GM19023 (cell line): ENCODE data around the gene HEPN1.

Experiments used
- ATAC-seq: cut with Tn5 transposase; IDR thresholded peaks from one replicate; pipeline ENCODE4 v1.9.1; 2021; ENCODE audit warnings: mild to moderate bottlenecking, moderate library complexity; ENCODE audit not compliant: unreplicated experiment

HEPN1 gene

DNA sequence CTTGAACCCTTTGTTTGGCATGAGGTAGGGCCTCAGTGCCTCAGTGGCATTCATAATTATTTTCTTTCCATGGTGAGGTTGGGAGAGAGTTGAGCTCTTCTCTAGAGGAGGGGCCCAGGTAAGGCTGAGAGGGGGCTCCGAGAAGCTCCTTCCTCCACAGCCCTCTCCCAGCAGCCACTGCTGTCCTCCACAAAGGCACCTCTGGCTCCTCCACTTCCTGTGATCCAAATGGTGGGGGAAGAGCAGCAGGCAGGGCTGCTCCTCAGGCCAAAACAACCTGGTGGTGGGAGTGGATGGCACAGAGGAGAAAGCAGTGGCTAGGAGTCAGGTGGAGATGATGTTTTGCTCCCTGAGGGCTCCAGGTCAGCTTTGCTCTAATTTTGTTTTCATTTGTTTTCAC is 34.7 kb upstream of the HEPN1 start:
- no peak for ATAC-seq

DNA sequence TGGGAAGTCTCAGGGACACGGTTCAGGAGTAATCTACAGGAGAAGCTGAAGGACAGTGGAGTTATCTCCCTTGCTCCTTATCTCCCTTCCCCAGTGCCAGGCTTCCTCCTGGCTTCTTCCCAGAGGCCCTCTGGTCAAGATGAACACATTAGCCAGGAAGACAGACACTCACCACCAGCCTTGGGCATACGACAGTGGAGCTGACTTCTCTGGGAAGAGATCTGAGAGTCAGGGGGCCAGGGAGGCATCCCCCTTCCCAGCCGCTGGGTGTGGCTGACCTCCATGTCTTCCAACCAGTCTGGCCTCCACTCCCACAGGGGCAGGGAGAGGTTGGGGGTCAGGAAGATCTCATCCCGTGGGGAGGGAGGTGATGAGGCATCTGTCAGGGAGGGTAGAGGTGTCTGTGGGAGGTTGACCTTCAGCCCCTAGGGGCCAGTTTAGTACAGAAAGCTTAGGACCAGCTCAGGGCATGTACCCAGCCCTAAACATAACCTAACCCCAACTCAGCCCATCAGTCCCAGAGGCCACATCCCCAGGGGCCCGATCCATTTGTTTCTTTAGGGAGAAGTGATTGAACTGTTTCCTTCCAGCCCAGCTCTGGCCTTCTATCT is 34.1 kb upstream of the HEPN1 start:
- ATAC-seq: no peak

DNA sequence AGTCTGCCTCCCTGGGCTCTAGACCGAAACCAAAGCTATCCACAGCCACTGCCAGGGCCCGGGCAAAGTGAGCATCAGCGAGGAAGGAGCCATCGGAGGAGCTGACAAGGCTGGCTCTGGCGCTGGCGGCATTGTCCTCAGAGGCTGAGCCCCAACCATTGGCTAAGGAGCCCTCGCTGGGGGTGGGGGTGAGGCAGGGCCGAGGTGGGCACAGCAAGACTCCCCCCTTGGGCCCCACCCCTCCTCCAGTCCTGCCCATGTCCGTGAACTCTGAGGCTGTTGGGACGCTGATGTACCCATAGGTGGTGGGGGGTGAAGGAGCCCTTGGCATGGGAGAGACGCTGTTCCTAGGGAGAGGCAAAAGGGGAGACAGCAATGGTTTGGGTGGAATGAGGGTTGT is 32.6 kb upstream of the HEPN1 start:
- no peak for ATAC-seq

DNA sequence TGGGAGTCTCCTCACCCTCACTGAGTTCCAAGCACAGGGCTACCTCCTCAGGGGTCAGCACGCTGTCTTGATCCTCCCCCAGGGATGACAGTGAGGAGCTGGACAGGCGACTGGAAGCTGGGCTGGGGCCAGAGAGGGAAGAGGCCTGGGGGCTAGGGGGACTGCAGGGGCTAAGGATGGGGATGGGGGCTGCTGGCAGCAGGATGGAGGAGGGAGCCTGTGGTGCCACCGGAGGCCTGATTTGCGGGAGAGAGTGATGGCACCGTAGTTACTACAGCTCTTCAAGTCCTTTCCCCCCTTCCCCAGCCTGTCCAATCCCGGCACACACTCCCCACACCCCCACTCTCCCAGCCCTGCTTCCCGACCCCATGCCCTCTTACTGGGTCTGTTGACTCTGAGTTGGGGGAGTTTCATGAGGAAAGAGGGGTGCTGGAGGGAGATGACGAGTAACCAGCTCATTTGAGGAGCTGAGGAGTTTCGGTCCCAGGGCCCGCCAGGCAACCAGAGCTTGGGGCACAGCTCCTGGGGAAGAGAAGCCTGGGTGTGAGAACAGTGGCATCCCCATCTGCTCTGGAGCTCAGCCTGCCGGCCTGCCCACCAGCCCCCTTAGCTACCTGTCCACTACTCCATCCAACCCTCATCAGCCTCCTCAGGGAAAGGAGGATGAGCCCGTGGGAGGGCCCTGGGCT is 31.9 kb upstream of the HEPN1 start:
- ATAC-seq: no peak

DNA sequence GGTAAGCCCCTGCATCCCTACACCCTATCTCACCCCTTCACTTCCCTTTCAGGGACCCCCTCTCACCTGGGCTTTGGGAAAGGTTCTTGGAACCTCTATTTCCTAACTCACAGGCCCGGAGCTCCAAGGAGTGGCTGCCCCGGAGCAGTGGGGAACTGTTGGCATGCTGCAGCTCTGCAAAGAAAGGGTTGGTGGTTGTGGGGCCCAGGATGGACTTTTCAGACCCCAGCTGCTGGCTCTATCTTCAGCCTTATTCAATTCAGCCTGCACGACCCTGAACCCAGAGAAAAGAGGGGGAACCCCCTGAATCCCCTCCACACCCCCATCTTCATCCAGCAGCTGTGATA is 31.4 kb upstream of the HEPN1 start:
- ATAC-seq: no peak

DNA sequence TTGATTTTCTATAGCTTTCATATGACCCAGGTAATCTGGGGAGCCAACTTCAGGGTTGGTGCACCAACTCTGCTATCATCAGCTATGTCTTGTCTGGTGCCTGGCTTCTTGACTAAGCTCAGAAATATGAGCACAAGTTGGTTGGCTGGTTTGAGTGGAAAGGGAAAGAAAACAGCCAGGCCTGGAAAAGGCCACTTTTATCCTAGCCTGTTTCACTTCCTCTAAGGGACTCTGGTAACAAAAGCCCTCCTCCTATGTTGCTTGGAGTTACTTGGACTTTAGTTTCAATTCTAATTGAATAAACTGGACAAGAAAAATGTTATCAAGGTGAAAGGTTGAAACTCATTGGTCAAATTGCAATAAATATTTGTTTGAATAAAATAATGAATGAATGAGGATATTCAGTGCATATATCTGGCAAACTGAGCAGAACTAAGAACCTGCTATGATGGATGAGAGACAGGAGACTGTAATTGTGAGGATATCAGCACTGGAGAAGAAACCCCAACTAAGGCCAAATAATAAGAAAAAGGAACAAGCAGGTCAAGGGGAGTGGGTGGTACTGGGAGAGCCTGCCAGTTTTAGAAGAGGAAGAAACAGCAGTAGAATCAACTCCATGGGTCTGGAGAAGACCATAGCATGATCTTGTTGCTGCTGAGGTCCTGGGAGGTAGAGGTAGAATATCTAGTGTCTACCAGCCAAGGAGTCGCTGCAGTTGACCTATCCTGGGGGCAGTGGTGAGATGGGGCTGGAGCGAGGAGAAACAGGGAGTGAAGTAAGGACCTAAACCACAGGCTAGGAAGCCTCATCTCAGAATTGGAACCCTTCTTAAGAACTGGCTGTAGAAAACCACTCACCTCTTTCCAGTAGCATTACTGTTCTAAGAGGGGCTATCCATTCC is 29.6 kb upstream of the HEPN1 start:
- no peak for ATAC-seq

DNA sequence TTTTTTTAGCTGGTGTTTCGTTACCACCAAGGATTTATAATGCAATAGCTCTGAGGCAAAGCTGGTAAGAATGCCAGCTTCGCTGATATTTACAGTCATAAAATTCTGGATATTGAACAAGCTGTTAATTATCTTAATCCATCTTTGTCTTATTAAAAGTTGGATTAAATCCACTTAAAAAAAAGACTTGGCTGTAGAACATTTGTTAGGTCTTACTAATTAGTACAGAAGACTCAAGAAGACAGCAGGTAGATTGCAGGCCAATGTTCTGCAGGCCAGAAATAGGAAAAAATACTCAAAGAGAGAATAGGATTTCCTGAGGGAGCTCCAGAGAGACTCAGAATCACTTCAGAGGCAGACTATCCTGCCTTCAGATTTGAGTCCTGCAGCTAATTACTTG is 28.9 kb upstream of the HEPN1 start:
- ATAC-seq: no peak

DNA sequence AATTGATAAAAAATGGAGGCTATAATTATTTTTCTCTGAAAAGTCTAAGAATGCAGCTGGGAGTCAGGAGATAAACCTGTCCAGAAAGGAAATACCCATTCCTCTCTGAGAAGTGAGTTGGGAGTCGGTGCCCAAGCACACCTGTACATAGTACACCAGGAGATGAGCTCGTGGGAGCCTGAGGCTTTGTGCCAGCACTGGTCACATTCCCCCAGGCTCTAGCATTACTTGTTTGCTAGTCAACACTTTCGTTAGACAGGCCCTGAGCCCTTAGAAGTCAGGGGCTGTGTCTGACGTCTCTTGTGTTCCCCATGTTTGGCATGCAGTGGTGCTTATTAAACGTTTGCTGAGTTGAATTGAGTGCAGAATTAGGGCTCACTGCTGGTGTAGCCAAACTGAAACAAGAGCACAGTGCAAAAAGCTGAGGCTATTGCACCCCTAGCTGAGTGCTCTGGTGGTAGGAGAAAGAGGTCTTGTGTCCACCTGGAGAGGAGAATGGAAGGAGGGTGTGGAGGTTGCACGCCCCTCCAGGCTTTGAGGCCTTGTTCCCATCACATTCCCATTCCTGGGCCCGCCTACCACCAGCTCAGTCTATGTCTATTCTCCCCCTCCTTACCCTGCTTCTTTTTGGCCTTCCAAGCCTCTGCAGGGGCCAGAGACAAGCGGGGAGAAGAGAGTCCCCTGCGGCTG is 28.2 kb upstream of the HEPN1 start:
- ATAC-seq: no peak

DNA sequence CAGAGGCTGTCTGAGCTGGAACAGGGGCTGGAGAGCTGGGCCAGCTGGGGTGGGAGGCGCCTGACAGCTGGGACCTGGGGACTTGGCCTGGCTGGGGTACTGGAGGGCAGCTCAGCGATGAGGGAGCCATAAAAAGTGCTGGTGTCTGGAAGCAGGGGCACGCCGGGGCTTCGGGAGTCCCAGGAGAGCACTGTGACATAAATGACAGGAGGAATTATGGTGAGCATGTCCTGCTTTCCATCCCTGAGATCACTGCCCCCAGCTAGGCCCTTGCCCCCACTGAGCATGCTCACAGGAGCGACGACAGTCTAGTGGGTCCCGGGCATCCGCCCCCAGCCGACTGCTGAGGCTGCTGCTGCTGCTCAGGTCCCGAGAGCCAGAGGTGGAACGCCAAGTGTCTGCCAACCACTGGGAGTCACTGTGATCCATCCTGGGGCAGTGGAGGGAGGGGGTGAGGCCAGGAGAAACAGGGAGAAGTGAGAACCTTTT is 27.6 kb upstream of the HEPN1 start:
- no peak for ATAC-seq

DNA sequence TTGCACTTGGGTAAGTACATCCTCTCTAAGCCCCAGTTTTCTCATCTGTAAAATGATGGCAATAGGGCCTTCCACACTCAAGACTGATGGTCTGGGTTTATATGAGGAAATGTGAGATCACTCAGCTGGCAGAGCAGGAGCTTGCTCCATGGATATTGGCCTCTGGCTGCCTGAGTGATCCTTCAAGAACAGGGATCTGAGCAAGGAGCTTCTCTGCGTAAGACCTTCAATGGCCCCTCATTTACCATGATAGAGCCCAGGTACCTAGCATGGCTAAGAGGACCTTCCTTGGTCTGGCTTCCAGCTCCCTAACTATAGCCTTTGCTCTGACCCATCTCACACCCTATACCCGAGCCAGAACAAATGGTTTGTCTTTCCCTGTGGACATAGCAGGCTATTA is 26.9 kb upstream of the HEPN1 start:
- no peak for ATAC-seq

DNA sequence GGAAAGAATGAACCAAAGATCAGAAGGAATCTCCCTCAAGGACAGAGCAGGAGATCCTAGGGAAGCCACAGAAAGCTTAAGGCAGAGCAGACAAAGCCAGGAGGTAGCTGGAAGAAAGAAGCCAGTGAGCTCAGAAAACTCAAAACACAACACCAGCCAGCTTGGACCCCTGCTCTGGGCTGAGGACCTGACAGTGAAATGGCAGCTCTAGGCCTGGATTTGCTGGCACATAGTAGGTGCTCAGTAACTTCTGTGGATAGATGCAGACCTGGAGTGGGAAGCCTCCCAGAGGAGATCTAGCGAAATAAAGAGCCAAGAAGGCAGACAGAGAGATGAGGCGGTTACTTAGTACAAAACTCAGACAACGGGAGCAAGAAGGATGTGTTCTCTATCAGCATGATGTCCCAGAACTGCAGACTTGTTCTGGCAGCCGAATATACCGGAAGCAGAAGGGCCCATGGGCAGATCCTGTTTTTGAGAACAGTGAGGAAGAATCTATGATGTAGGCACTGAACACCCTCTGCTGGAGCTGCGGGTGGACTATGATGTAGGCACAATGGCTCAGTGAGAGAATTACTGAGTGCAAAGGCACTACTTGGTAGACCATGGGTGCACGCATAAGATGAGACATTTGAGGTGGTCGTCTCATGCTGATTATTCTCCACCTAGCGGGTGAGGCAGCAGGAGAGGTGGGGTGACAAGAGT is 26.1 kb upstream of the HEPN1 start:
- ATAC-seq: no peak

DNA sequence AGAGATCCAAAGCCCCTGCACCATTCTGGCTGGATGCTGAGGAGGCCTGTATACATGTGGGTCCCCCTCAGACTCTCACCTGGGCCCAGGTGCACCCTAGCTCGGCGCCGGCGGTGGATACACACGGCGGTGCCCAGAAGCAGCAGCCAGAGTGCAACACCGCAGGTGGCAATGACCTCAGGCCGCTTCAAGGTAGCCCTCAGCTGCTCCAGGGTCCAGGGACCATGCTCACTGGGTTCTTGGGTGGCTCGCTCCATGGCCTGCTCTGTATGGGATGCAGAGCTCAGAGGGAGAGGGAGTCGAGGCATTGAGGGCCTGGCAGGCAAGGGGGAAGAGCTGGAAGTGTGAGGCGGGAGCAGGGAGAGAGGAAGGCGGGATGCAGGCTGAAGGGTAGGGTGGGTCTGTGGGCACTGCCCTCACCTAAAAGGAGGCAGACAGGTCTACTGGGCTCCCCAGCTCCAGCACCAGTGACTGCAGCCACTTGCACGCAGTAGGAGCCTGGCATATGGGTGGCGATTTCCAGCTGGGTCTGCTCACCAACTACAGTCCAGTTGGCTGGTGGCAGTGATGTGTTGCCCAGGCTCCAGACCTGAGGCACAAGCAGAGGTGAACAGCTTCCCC is 25.2 kb upstream of the HEPN1 start:
- ATAC-seq: no peak

DNA sequence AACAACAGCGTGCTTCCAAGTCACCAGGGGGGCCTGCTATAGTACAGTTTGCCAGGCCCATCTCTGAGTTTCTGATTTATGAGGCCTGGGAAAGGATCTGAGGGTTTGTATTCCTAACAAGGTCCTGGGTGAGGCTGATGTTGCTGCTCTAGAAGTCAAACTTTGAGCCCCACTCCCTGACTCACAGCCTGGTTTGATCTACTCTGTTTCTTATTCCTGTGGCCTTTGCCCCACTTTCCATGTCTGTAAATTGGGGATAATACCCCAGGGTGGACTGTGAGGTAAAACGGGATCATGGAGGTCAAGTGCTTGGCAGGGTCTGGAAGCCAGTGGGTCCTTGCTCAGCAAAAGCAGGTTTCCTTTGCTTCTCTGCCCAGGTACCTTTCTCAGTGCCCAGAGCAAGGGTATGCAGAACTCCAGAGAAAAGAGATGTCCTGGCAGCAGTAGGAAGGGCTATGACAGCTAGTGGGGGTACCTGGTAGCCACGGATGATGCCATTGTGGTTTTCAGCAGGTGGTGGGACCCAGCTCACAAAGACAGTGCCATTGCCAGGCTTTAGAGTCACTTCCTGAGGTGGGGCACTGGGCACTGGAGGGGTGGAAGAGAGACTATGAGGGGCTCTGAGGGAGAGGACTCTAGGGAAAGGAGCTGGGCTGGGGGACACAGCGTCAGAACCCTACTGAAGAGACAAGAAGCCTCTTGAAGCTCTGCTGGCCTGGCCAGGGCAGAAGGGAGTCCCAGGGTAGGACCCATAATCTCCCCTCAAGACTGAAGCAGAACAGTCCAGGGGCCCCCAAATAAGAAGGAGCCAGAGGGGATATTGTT is 24.2 kb upstream of the HEPN1 start:
- no peak for ATAC-seq

DNA sequence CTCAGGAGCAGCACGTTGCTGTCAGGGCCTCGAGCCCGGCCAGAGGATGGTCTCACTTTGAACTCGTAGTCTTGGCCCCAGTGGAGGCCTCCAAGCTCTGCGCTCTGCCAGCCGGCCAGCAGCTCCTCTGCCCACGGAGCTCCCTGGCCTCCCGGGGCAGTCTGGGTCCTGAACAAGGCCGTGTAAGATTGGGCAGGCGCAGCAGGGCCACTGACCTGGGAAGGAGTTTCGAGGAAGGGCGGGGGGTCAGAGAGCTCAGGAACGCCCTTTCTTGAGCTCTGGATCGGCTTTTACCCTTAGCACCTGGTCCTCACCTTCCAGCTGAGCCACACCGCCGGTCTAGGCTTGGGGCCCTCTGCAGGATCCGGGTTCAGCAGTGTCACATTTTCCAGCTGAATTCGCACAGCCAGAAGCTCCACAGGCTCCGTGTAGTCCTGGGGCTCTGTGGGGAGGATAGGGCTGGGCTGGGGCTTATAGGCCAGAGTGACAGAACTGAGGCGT is 23.5 kb upstream of the HEPN1 start:
- ATAC-seq: no peak

DNA sequence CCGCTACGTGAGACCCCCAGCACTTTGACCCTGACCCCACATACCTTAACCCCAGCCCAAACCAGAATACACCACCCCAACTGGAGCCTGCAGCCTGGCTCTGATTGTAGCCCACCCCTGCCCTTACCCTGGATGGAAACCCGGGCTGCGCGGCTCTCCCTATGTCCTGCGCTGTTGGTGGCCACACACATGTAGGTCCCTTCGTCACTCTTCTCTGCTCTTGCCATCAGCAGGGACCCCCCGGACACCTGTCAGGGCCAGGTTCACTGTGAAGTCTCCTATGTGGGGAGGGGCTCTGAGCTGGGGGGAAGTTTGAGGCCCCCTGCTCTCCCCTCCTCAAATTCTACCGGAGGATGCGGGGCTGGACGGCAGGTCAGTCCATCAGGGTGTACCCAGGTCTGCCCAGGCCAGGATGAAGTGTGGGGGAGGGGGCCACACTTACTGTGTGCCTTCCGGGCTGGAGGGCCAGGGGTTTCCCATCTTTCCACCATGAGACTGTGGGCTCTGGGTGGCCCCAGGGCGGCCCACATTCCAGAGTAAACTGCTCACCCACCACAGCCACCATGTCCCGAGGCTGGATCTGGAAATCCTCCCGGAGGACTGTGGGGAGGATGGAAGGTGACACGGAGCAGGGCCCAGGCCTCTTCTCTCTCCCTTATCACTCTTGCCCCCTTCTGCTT is 22.8 kb upstream of the HEPN1 start:
- ATAC-seq: no peak

DNA sequence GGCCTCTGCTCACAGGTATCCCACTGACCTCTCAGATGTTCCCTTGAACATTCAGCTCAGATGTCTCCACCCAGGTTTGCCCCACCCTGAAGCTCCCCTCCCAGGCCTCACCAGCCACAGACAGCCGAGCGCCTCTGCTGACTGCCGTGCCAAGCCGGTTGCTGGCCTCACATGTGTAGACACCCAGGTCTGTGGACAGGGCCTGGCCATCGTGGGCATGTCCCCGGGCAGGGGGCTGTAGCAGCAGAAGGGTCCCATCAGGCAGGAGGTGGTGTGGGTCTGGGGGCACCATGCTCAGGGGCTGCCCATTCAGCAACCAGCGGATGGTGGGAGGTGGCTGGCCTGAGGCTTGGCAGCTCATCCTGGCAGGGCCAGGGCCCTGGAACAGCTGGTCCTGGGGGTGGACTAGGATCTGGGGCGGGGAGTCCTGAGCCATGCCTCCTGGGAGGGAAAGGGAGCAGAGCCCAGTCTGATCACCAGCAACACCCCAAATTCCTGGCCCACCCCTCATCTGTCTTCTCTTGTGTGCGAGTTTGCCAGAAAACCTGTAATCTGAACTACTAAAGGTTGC is 22.1 kb upstream of the HEPN1 start:
- no peak for ATAC-seq

DNA sequence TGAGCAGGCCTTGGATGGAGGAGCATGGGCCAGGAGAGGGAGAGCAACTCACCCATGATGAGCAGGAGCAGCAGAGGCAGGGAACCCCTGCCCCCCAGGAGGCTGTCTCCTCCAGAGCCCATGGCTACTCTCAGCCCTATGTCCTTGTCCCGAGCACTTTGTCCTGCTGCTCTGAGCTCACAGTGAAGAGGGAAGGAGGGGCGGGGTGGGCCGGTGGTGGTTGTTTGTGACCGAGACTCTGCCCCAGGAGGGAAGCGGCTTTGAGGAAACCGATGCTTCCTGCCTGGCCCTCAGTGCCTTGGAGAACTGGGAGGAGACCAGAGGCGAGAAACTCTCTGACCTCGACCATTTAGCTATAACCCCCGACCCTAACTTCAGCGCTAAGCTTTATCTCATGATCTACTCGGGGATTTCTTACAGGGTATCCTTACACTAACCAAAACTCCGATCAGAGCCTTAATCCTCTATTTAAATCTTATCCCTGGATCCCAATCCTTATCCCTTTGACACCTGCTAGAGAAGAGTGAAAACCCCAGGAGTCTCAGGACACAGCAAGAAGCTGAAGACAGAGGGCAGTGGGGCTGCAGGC is 21.3 kb upstream of the HEPN1 start, which contains the start of gene ROBO4:
TSS of gene ROBO4 (minus strand) at position 192 of the 589 bp plus-strand sequence. CDS start at position 122, 70 bp downstream.
- ATAC-seq: no peak

DNA sequence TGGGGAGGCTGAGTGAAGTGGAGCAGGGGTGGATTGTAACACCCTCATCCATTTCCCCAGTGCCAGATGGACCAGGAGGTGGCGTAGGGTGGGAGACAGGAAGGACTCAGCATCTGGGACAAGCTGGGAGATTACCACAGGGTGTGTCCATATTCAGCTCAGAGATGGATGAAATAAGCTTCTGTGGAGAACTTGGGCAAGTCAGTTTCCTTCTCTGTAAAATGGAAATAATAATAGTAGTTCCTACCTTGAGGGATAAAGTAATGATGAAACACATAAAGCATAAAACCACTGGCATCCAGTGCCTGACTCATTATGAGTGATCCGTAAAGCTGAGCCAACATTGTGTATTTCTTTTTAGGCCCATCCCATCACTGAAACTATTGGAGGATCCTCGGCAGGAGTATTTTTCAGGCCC is 20.8 kb upstream of the HEPN1 start:
- ATAC-seq: no peak
